ENCODE results near the gene RAF1. TPM values are rescaled to one million over a fixed set of nuclear protein-coding genes. Genes with fewer than 3 reads are reported as not detected.

RAF1 gene
- total RNA-seq, 1 experiment from 2014 or later: 101 TPM

DNA sequence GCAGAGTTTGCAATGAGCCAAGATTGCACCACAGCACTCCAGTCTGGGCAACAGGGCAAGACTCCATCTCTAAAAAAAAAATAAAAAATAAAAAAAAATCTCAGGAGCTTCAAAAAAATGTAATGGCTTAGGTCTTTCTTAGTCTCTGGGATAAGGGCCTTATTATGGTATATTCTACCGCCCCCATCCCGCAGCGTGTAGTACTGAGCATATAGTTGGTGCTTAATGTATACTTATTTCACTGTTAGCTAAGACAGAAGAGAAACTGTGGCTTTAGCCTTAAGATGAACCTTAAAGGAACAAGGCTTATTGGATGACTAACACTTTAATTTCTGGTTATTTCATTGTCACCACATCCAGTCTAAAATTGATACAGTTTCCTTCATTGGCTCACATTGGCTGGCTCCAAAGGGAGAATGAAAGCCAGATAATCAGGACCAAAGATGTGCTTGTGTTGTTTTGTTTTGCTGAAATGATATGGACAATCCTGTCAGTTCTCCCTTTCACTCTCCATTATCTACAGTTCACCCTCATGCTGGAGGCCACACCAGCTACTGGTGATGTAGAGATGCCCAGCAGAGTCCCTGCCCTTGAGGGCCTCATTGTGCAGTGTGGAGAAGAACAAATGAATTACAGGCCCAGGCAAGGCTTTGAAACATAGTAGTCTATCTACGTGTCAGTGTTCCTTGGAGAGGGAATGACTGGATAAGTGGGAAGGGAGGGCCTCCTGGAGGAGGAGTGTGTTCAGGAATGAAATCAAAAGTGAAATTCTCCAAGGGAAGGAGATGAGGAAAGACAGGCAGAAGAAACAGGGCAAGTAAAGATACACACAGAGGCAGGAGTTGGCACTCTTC lies 17.4 kb upstream of the RAF1 start:
- Mint-ChIP-seq H3K36me3 (no peaks in the 10 kb centered on the region; the same call in 1 of the 2 replicates), H3K4me3 (no peak overlapping the region), H3K9me3 (no peaks in the 10 kb centered on the region), H3K27ac (no peak overlapping the region), H3K4me1 (peaks cover 6% of the 10 kb centered on the region), H3K27me3 (ENCODE audit: low read depth) (no peaks in the 10 kb centered on the region; the same call in 1 of the 2 replicates)
- TF ChIP-seq, protein P1, sequence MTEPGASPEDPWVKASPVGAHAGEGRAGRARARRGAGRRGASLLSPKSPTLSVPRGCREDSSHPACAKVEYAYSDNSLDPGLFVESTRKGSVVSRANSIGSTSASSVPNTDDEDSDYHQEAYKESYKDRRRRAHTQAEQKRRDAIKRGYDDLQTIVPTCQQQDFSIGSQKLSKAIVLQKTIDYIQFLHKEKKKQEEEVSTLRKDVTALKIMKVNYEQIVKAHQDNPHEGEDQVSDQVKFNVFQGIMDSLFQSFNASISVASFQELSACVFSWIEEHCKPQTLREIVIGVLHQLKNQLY (CRISPR knock-in tag; IDR thresholded peaks at IDR 0.05): no peak
- TF ChIP-seq, protein P2, sequence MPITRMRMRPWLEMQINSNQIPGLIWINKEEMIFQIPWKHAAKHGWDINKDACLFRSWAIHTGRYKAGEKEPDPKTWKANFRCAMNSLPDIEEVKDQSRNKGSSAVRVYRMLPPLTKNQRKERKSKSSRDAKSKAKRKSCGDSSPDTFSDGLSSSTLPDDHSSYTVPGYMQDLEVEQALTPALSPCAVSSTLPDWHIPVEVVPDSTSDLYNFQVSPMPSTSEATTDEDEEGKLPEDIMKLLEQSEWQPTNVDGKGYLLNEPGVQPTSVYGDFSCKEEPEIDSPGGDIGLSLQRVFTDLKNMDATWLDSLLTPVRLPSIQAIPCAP (CRISPR knock-in tag; IDR thresholded peaks at IDR 0.05): no peak
- TF ChIP-seq, protein P3, sequence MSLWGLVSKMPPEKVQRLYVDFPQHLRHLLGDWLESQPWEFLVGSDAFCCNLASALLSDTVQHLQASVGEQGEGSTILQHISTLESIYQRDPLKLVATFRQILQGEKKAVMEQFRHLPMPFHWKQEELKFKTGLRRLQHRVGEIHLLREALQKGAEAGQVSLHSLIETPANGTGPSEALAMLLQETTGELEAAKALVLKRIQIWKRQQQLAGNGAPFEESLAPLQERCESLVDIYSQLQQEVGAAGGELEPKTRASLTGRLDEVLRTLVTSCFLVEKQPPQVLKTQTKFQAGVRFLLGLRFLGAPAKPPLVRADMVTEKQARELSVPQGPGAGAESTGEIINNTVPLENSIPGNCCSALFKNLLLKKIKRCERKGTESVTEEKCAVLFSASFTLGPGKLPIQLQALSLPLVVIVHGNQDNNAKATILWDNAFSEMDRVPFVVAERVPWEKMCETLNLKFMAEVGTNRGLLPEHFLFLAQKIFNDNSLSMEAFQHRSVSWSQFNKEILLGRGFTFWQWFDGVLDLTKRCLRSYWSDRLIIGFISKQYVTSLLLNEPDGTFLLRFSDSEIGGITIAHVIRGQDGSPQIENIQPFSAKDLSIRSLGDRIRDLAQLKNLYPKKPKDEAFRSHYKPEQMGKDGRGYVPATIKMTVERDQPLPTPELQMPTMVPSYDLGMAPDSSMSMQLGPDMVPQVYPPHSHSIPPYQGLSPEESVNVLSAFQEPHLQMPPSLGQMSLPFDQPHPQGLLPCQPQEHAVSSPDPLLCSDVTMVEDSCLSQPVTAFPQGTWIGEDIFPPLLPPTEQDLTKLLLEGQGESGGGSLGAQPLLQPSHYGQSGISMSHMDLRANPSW (CRISPR knock-in tag; conservative IDR thresholded peaks at IDR 0.05; ENCODE audit: low read depth): no peak
- TF ChIP-seq ZNF317 (CRISPR knock-in tag; IDR thresholded peaks at IDR 0.05; ENCODE audit: borderline replicate concordance, low read depth) (no peak), SMAD4 (CRISPR knock-in tag; IDR thresholded peaks at IDR 0.05) (no peak)
- TF ChIP-seq, protein P4, sequence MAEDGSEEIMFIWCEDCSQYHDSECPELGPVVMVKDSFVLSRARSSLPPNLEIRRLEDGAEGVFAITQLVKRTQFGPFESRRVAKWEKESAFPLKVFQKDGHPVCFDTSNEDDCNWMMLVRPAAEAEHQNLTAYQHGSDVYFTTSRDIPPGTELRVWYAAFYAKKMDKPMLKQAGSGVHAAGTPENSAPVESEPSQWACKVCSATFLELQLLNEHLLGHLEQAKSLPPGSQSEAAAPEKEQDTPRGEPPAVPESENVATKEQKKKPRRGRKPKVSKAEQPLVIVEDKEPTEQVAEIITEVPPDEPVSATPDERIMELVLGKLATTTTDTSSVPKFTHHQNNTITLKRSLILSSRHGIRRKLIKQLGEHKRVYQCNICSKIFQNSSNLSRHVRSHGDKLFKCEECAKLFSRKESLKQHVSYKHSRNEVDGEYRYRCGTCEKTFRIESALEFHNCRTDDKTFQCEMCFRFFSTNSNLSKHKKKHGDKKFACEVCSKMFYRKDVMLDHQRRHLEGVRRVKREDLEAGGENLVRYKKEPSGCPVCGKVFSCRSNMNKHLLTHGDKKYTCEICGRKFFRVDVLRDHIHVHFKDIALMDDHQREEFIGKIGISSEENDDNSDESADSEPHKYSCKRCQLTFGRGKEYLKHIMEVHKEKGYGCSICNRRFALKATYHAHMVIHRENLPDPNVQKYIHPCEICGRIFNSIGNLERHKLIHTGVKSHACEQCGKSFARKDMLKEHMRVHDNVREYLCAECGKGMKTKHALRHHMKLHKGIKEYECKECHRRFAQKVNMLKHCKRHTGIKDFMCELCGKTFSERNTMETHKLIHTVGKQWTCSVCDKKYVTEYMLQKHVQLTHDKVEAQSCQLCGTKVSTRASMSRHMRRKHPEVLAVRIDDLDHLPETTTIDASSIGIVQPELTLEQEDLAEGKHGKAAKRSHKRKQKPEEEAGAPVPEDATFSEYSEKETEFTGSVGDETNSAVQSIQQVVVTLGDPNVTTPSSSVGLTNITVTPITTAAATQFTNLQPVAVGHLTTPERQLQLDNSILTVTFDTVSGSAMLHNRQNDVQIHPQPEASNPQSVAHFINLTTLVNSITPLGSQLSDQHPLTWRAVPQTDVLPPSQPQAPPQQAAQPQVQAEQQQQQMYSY (CRISPR knock-in tag; IDR thresholded peaks at IDR 0.05): no peak
- ChIA-PET POLR2A (interaction anchor here (0.7 kb wide), 1 partner anchor 31 kb away, joined by 4 read pairs; no protein-coding TSS in a partner anchor), CTCF (interaction anchor here (1.7 kb wide), 1 partner anchor 25 kb away, joined by 6 read pairs; no protein-coding TSS in a partner anchor)
- DNase-seq (ENCODE audit: low spot score) (no peak), ATAC-seq (no peak)

DNA sequence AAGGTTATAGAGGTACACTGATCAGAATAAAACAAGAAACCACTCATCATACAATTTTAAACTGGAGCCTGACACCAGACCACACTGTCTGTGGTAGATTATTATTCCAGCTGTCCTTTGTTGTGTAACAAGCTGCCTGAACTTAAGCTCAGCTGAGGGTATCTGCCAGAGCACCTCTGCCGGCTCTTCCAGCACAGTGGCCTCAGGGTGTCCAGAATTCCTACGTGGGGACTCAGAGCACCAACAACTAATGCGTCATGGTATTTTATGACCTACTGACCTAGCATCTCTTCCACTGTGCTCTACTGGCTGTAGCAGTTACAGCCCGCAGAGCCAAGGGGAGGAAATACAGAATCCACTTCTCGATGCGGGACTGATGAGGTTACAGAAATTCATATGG lies 15.6 kb upstream of the RAF1 start:
- DNase-seq (ENCODE audit: low spot score): no peak
- Mint-ChIP-seq H3K27ac (no peak overlapping the region), H3K9me3 (peaks cover 13% of the 10 kb centered on the region), H3K27me3 (ENCODE audit: low read depth) (peaks cover 11% of the 10 kb centered on the region), H3K4me1 (peaks cover 18% of the 10 kb centered on the region), H3K4me3 (no peak overlapping the region), H3K36me3 (peaks cover 13% of the 10 kb centered on the region)
- ATAC-seq: no peak
- CTCF ChIA-PET: no interaction called here
- POLR2A ChIA-PET: interaction anchor here (0.7 kb wide), 1 partner anchor 1606 kb away, joined by 7 read pairs; no protein-coding TSS in a partner anchor
- no peak for TF ChIP-seq FOXJ3 (CRISPR knock-in tag; IDR thresholded peaks at IDR 0.05; ENCODE audit: borderline replicate concordance)
- TF ChIP-seq, protein P5, sequence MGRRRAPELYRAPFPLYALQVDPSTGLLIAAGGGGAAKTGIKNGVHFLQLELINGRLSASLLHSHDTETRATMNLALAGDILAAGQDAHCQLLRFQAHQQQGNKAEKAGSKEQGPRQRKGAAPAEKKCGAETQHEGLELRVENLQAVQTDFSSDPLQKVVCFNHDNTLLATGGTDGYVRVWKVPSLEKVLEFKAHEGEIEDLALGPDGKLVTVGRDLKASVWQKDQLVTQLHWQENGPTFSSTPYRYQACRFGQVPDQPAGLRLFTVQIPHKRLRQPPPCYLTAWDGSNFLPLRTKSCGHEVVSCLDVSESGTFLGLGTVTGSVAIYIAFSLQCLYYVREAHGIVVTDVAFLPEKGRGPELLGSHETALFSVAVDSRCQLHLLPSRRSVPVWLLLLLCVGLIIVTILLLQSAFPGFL (CRISPR knock-in tag; IDR thresholded peaks at IDR 0.05; ENCODE audit: borderline replicate concordance): no peak
- TF ChIP-seq, protein P6, sequence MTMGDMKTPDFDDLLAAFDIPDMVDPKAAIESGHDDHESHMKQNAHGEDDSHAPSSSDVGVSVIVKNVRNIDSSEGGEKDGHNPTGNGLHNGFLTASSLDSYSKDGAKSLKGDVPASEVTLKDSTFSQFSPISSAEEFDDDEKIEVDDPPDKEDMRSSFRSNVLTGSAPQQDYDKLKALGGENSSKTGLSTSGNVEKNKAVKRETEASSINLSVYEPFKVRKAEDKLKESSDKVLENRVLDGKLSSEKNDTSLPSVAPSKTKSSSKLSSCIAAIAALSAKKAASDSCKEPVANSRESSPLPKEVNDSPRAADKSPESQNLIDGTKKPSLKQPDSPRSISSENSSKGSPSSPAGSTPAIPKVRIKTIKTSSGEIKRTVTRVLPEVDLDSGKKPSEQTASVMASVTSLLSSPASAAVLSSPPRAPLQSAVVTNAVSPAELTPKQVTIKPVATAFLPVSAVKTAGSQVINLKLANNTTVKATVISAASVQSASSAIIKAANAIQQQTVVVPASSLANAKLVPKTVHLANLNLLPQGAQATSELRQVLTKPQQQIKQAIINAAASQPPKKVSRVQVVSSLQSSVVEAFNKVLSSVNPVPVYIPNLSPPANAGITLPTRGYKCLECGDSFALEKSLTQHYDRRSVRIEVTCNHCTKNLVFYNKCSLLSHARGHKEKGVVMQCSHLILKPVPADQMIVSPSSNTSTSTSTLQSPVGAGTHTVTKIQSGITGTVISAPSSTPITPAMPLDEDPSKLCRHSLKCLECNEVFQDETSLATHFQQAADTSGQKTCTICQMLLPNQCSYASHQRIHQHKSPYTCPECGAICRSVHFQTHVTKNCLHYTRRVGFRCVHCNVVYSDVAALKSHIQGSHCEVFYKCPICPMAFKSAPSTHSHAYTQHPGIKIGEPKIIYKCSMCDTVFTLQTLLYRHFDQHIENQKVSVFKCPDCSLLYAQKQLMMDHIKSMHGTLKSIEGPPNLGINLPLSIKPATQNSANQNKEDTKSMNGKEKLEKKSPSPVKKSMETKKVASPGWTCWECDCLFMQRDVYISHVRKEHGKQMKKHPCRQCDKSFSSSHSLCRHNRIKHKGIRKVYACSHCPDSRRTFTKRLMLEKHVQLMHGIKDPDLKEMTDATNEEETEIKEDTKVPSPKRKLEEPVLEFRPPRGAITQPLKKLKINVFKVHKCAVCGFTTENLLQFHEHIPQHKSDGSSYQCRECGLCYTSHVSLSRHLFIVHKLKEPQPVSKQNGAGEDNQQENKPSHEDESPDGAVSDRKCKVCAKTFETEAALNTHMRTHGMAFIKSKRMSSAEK (CRISPR knock-in tag; IDR thresholded peaks at IDR 0.05; ENCODE audit: borderline replicate concordance): no peak
- TF ChIP-seq NR1H2 (CRISPR knock-in tag; IDR thresholded peaks at IDR 0.05): no peak
- TF ChIP-seq, protein P7, sequence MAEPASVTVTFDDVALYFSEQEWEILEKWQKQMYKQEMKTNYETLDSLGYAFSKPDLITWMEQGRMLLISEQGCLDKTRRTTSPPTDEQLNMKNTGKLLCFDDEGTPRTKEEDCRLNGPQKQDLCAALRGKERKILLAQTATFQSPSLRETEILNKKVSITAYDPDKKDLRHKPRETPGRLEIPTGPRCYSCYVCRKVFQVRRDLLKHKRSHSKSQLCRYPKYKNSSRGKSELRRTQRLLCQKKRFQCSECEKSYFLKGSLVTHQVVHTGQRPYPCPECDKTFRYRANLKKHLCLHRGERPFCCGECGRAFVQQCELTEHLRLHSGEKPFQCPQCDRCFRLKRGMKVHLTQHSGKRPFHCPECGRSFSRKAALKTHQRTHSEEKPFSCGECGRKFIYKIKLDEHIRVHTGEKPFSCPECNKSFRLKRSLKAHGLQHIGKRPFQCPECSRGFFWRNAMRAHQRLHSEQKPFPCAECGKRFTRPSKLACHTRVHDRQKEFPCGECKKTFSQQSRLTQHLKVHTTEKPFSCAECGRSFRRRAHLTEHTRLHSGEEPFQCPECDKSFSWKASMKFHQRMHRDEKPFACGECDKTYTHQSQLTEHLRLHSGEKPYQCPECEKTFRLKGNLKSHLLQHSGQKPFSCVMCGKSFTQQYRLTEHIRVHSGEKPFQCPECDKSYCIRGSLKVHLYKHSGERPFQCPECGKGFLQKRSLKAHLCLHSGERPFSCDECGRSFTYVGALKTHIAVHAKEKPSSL (CRISPR knock-in tag; conservative IDR thresholded peaks at IDR 0.05): no peak
- no peak for TF ChIP-seq TEAD1 (CRISPR knock-in tag; IDR thresholded peaks at IDR 0.05)
- TF ChIP-seq, protein P8, sequence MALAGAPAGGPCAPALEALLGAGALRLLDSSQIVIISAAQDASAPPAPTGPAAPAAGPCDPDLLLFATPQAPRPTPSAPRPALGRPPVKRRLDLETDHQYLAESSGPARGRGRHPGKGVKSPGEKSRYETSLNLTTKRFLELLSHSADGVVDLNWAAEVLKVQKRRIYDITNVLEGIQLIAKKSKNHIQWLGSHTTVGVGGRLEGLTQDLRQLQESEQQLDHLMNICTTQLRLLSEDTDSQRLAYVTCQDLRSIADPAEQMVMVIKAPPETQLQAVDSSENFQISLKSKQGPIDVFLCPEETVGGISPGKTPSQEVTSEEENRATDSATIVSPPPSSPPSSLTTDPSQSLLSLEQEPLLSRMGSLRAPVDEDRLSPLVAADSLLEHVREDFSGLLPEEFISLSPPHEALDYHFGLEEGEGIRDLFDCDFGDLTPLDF (CRISPR knock-in tag; IDR thresholded peaks at IDR 0.05): no peak
- TF ChIP-seq NFYB (CRISPR knock-in tag; conservative IDR thresholded peaks at IDR 0.05; ENCODE audit: low read depth): no peak
